ENCODE measurements around the gene HACD2.

Gene HACD2

GRCh38 chr3:123559040-123559861 lies 25.6 kb downstream of the HACD2 start:
- H3K4me3 ChIP-seq (ENCODE audit: low read depth, low read length), result no peak overlapping the region
- peak; percentile 72 for TF ChIP-seq CTCF (IDR thresholded peaks at IDR 0.05; ENCODE audit: control insufficient read depth, extremely low read depth, insufficient read depth)
- DNase-seq (ENCODE audit: low read depth), result peak; percentile 25

GRCh38 chr3:123553536-123553935 lies 31.3 kb downstream of the HACD2 start:
- no peak overlapping the region for H3K4me3 ChIP-seq (ENCODE audit: low read depth, low read length)
- no peak for DNase-seq (ENCODE audit: low read depth)
- TF ChIP-seq CTCF (IDR thresholded peaks at IDR 0.05; ENCODE audit: control insufficient read depth, extremely low read depth, insufficient read depth), result no peak

- TF ChIP-seq CTCF (IDR thresholded peaks at IDR 0.05; ENCODE audit: control insufficient read depth, extremely low read depth, insufficient read depth), result no peak
- no peak for DNase-seq (ENCODE audit: low read depth)
- no peak overlapping the region for H3K4me3 ChIP-seq (ENCODE audit: low read depth, low read length)
These were observed 32.1 kb downstream of the HACD2 start for GRCh38 chr3:123552768-123553167.

- TF ChIP-seq CTCF (IDR thresholded peaks at IDR 0.05; ENCODE audit: control insufficient read depth, extremely low read depth, insufficient read depth), result peak; percentile 72
- no peak overlapping the region for H3K4me3 ChIP-seq (ENCODE audit: low read depth, low read length)
- DNase-seq (ENCODE audit: low read depth), result no peak
These were observed 32.6 kb downstream of the HACD2 start for GRCh38 chr3:123552095-123552714.

- no peak for TF ChIP-seq CTCF (IDR thresholded peaks at IDR 0.05; ENCODE audit: control insufficient read depth, extremely low read depth, insufficient read depth)
- no peak for DNase-seq (ENCODE audit: low read depth)
- no peak overlapping the region for H3K4me3 ChIP-seq (ENCODE audit: low read depth, low read length)
These were observed 36.9 kb downstream of the HACD2 start for GRCh38 chr3:123547881-123548519.

- no peak for TF ChIP-seq CTCF (IDR thresholded peaks at IDR 0.05; ENCODE audit: control insufficient read depth, extremely low read depth, insufficient read depth)
- no peak overlapping the region for H3K4me3 ChIP-seq (ENCODE audit: low read depth, low read length)
- no peak for DNase-seq (ENCODE audit: low read depth)
These were observed 38.6 kb downstream of the HACD2 start for GRCh38 chr3:123546133-123546755.

All from LNCaP clone FGC (cell line).